Activated CD8-positive, alpha-beta memory T cell treated with anti-CD3 and anti-CD28 coated beads, Interleukin-2, amount 10 ng/mL, durations not matched to agents 7 days and 5 days (primary cell): ENCODE measurements around the gene PRR33. TPM values are rescaled to one million over a fixed set of nuclear protein-coding genes. Genes with fewer than 3 reads are reported as not detected.
"Not testable (repeated sequence)": the region's sequence is repeated elsewhere in the genome, so short reads cannot be mapped to it uniquely, and the experiment has no call there.

Experiments
- ATAC-seq: fragments of 150-1000 bp; cut with Tn5 transposase; one replicate; pipeline ENCODE4 v1.10.0; 2021; ENCODE audit warnings: moderate library complexity
- CTCF ChIA-PET: fragments of 350-600 bp; sonication (Branson Sonifier 250); formaldehyde crosslinking; loops from one replicate; lab custom pipeline; 2021; ENCODE audit warnings: antibody characterized with exemption; lab: Charles Lee
- DNase-seq: peaks from one replicate; pipeline ENCODE4 v3.0.0-alpha.2; 2020
- H3K27ac Mint-ChIP-seq: one replicate; pipeline ENCODE4 v1.8.0; 2021; ENCODE audit warnings: mild to moderate bottlenecking, mixed read lengths
- H3K27me3 Mint-ChIP-seq: one replicate; pipeline ENCODE4 v1.8.0; 2021; ENCODE audit warnings: mixed read lengths
- H3K36me3 Mint-ChIP-seq: one replicate; pipeline ENCODE4 v1.8.0; 2021; ENCODE audit warnings: mild to moderate bottlenecking, mixed read lengths
- H3K4me1 Mint-ChIP-seq: one replicate; pipeline ENCODE4 v1.8.0; 2021; ENCODE audit warnings: mixed read lengths
- H3K4me3 Mint-ChIP-seq: one replicate; pipeline ENCODE4 v1.8.0; 2021; ENCODE audit warnings: mild to moderate bottlenecking, moderate library complexity, mixed read lengths
- H3K9me3 Mint-ChIP-seq: one replicate; pipeline ENCODE4 v1.8.0; 2022; ENCODE audit warnings: low read depth, mixed read lengths
- total RNA-seq, 2 experiments: library from RNA; stranded (reverse); gene quantifications; one replicate each; pipeline ENCODE4 v1.2.3, GENCODE V29; 2021

Gene PRR33
- total RNA-seq, 2 experiments from 2014 or later = not detected

GRCh38 chr11:1886551-1886950 lies 5.1 kb downstream of the PRR33 start:
- H3K4me1 Mint-ChIP-seq = peaks cover 25% of the 10 kb centered on the region
- H3K4me3 Mint-ChIP-seq, ATAC-seq, CTCF ChIA-PET, H3K27ac Mint-ChIP-seq, DNase-seq, H3K36me3 Mint-ChIP-seq, H3K9me3 Mint-ChIP-seq, H3K27me3 Mint-ChIP-seq: not testable (repeated sequence)

- Mint-ChIP-seq H3K9me3 (no peaks in the 10 kb centered on the region), H3K27me3 (no peaks in the 10 kb centered on the region), H3K4me1 (peaks cover 20% of the 10 kb centered on the region), H3K36me3 (peaks cover 10% of the 10 kb centered on the region), H3K27ac (no peak overlapping the region), H3K4me3 (no peak overlapping the region)
- CTCF ChIA-PET = interaction anchor here (0.9 to 3.2 kb wide), 3 partner anchors 30 to 63 kb away, joined by 3 to 28 read pairs (median 3); partner anchors contain the start of gene MRPL23
- ATAC-seq (no peak), DNase-seq (no peak)
Observed at GRCh38 chr11:1884303-1884700, 7.4 kb downstream of the PRR33 start.

- Mint-ChIP-seq H3K9me3 (no peaks in the 10 kb centered on the region), H3K27me3 (no peaks in the 10 kb centered on the region), H3K4me3 (no peak overlapping the region), H3K4me1 (peaks cover 15% of the 10 kb centered on the region), H3K27ac (no peak overlapping the region), H3K36me3 (peaks cover 6% of the 10 kb centered on the region)
- CTCF ChIA-PET = interaction anchor here (0.9 to 3.2 kb wide), 12 partner anchors 8 to 117 kb away, joined by 3 to 69 read pairs (median 10); partner anchors contain the start of genes LSP1, MRPL23, PRR33 and TNNI2
- ATAC-seq (no peak), DNase-seq (no peak)
Observed at GRCh38 chr11:1883346-1884302, 8.1 kb downstream of the PRR33 start.

GRCh38 chr11:1882265-1883238 lies 9.1 kb downstream of the PRR33 start:
- Mint-ChIP-seq H3K36me3 (peaks cover 2% of the 10 kb centered on the region), H3K4me3 (no peak overlapping the region), H3K9me3 (no peaks in the 10 kb centered on the region), H3K27me3 (no peaks in the 10 kb centered on the region), H3K27ac (no peak overlapping the region), H3K4me1 (peaks cover 4% of the 10 kb centered on the region)
- CTCF ChIA-PET = interaction anchor here (0.7 to 3.2 kb wide), 47 partner anchors 9 to 308 kb away, joined by 3 to 69 read pairs (median 5); partner anchors contain the start of genes H19, IFITM10, LSP1 and MRPL23
- peak; percentile 77 for DNase-seq
- ATAC-seq = peak; percentile 91

GRCh38 chr11:1881442-1882264 lies 10.0 kb downstream of the PRR33 start:
- H3K36me3 Mint-ChIP-seq = peaks cover 1% of the 10 kb centered on the region
- no peak for DNase-seq
- CTCF ChIA-PET = interaction anchor here (0.7 to 3.2 kb wide), 47 partner anchors 10 to 307 kb away, joined by 3 to 69 read pairs (median 5); partner anchors contain the start of genes H19, IFITM10, LSP1 and MRPL23

GRCh38 chr11:1880746-1881441 lies 10.8 kb downstream of the PRR33 start:
- ATAC-seq (no peak), DNase-seq (no peak)
- Mint-ChIP-seq H3K27me3 (no peaks in the 10 kb centered on the region), H3K4me1 (peaks cover 4% of the 10 kb centered on the region), H3K36me3 (peaks cover 1% of the 10 kb centered on the region), H3K9me3 (no peaks in the 10 kb centered on the region), H3K27ac (no peak overlapping the region), H3K4me3 (no peak overlapping the region)
- CTCF ChIA-PET = interaction anchor here (1.9 to 2.8 kb wide), 6 partner anchors 11 to 228 kb away, joined by 11 to 69 read pairs (median 15); partner anchors contain the start of genes LSP1 and TNNI2

More at GRCh38 chr11:1881442-1882264, 10.0 kb downstream of the PRR33 start:
- Mint-ChIP-seq H3K4me1 (peaks cover 4% of the 10 kb centered on the region), H3K9me3 (no peaks in the 10 kb centered on the region), H3K4me3 (no peak overlapping the region), H3K27ac (no peak overlapping the region), H3K27me3 (no peaks in the 10 kb centered on the region)
- peak; percentile 18 for ATAC-seq

GRCh38 chr11:1879941-1880720 lies 11.6 kb downstream of the PRR33 start:
- CTCF ChIA-PET = no interaction called here
- Mint-ChIP-seq H3K4me1 (peaks cover 4% of the 10 kb centered on the region), H3K9me3 (no peaks in the 10 kb centered on the region), H3K36me3 (peaks cover 1% of the 10 kb centered on the region), H3K4me3 (no peak overlapping the region), H3K27me3 (no peaks in the 10 kb centered on the region), H3K27ac (no peak overlapping the region)
- no peak for ATAC-seq
- no peak for DNase-seq

GRCh38 chr11:1879342-1879940 lies 12.3 kb downstream of the PRR33 start:
- DNase-seq (no peak), ATAC-seq (no peak)
- Mint-ChIP-seq H3K27me3 (no peaks in the 10 kb centered on the region), H3K27ac (no peak overlapping the region), H3K36me3 (peaks cover 1% of the 10 kb centered on the region), H3K9me3 (no peaks in the 10 kb centered on the region), H3K4me3 (no peak overlapping the region), H3K4me1 (peaks cover 4% of the 10 kb centered on the region)
- CTCF ChIA-PET = interaction anchor here (1.0 to 1.2 kb wide), 2 partner anchors 25 to 47 kb away, joined by 3 read pairs; no protein-coding TSS in a partner anchor

- Mint-ChIP-seq H3K4me3 (no peak overlapping the region), H3K4me1 (peaks cover 4% of the 10 kb centered on the region), H3K36me3 (no peaks in the 10 kb centered on the region), H3K27me3 (no peaks in the 10 kb centered on the region), H3K9me3 (no peaks in the 10 kb centered on the region), H3K27ac (no peak overlapping the region)
- no peak for ATAC-seq
- CTCF ChIA-PET = interaction anchor here (1.0 to 2.2 kb wide), 3 partner anchors 24 to 185 kb away, joined by 3 to 10 read pairs (median 3); no protein-coding TSS in a partner anchor
- DNase-seq = no peak
Observed at GRCh38 chr11:1878137-1879031, 13.3 kb downstream of the PRR33 start.
